Karpas-422 (cell line): ENCODE results near the gene DNAH2. TPM values are rescaled to one million over a fixed set of nuclear protein-coding genes. Genes with fewer than 3 reads are reported as not detected.

Experiments
- DNase-seq: peaks from one replicate; pipeline ENCODE4 v3.0.0-alpha.2; 2015
- H2AFZ ChIP-seq: fragments of 200-600 bp; sonication (generic); 2 replicates; pipeline ENCODE4 v1.6.1; 2014; ENCODE audit warnings: antibody characterized with exemption, low read length, mixed read lengths
- H3K27ac ChIP-seq: fragments of 200-600 bp; sonication (generic); 2 replicates; pipeline ENCODE4 v1.5.1; 2014; ENCODE audit warnings: mild to moderate bottlenecking, low read length, moderate library complexity
- H3K27me3 ChIP-seq: fragments of 200-600 bp; sonication (generic); 2 replicates; pipeline ENCODE4 v1.6.1; 2014; ENCODE audit warnings: low read length, mixed read lengths
- H3K36me3 ChIP-seq: fragments of 200-600 bp; sonication (generic); 2 replicates; pipeline ENCODE4 v1.6.1; 2014; ENCODE audit warnings: low read length, mixed read lengths; ENCODE audit not compliant: insufficient read depth
- H3K4me1 ChIP-seq: fragments of 200-600 bp; sonication (generic); 2 replicates; pipeline ENCODE4 v1.6.1; 2014; ENCODE audit warnings: mild to moderate bottlenecking, low read length, mixed read lengths
- H3K4me2 ChIP-seq: fragments of 200-600 bp; sonication (generic); 2 replicates; pipeline ENCODE4 v1.6.1; 2014; ENCODE audit warnings: low read length, low read depth, mild to moderate bottlenecking; ENCODE audit not compliant: poor library complexity, severe bottlenecking
- H3K4me3 ChIP-seq: fragments of 200-600 bp; sonication (generic); 2 replicates; pipeline ENCODE4 v1.5.1; 2014; ENCODE audit warnings: mild to moderate bottlenecking, antibody characterized with exemption, low read length, mixed read lengths
- H3K79me2 ChIP-seq: fragments of 200-600 bp; sonication (generic); 2 replicates; pipeline ENCODE4 v1.6.1; 2014; ENCODE audit warnings: mild to moderate bottlenecking, low read length, mixed read lengths
- H3K9ac ChIP-seq: fragments of 200-600 bp; sonication (generic); 2 replicates; pipeline ENCODE4 v1.6.0; 2014; ENCODE audit warnings: low read length
- H3K9me2 ChIP-seq: fragments of 200-600 bp; sonication (generic), shearing (Covaris generic); replicated peaks from 2 replicates; pipeline ENCODE4 v1.6.0; 2014; ENCODE audit warnings: mild to moderate bottlenecking, low read length, moderate library complexity; ENCODE audit not compliant: insufficient read depth
- H3K9me3 ChIP-seq: fragments of 300-700, 200-600 bp; sonication (generic); 2 replicates; pipeline ENCODE4 v1.6.1; 2014; ENCODE audit warnings: low read length, mixed read lengths
- H4K20me1 ChIP-seq: fragments of 200-600 bp; sonication (generic); 2 replicates; pipeline ENCODE4 v1.6.1; 2014; ENCODE audit warnings: mild to moderate bottlenecking, antibody characterized with exemption, low read length, low read depth; ENCODE audit not compliant: insufficient read depth
- total RNA-seq: library from RNA; depleted of rRNA; stranded (reverse); fragments of >200 nt; shearing (Covaris generic); gene quantifications from 2 replicates; pipeline ENCODE4 v1.2.3, GENCODE V29; 2014; ENCODE audit warnings: low replicate concordance

Gene DNAH2
- total RNA-seq, 1 experiment from 2014 or later = not detected

DNA sequence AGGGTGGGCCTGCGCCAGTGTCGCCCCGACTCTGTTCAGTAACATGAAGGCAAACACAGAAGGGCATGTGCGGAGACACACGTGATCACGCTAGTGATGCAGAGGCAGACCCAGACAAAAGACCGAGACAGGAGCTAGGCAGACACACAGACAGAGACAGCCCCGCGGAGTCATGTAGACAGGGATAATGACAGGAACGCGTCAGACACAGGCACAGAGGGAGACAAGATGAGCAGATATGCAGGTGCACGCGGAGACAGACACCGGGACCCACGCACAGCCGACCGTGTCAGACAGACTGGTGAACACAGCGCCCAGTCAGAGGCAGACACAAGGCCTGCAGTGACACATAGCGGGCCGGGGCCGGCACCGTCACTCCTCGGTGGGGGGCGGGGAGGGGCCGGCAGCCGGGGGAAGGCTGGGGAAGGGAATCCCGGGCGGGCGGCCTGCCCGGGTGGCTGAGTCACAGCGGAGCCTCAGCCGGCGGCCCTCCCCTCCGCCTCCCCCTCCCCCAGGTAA, 123.9 kb downstream of the DNAH2 start:
- H3K9me3 ChIP-seq = no peaks in the 10 kb centered on the region
- H3K27me3 ChIP-seq = no peaks in the 10 kb centered on the region
- H3K4me3 ChIP-seq = peak overlapping the region; percentile 88
- H3K79me2 ChIP-seq = peaks cover 43% of the 10 kb centered on the region
- peak overlapping the region; percentile 95 for H3K27ac ChIP-seq
- H3K4me1 ChIP-seq = peaks cover 59% of the 10 kb centered on the region
- H3K9me2 ChIP-seq = no peaks in the 10 kb centered on the region
- peak; percentile 84 for DNase-seq
- peak overlapping the region; percentile 92 for H3K9ac ChIP-seq
- peaks cover 8% of the 10 kb centered on the region; the same call in 1 of the 2 replicates for H4K20me1 ChIP-seq
- no peaks in the 10 kb centered on the region; the same call in 1 of the 2 replicates for H3K36me3 ChIP-seq
- peak overlapping the region; percentile 96 for H3K4me2 ChIP-seq
- H2AFZ ChIP-seq = no peak overlapping the region

- no peak overlapping the region for H2AFZ ChIP-seq
- H3K79me2 ChIP-seq = peaks cover 44% of the 10 kb centered on the region
- DNase-seq = peak; percentile 98
These were observed 124.4 kb downstream of the DNAH2 start for GRCh38 chr17:7841915-7842379.

GRCh38 chr17:7842380-7843256, 125.1 kb downstream of the DNAH2 start:
- H4K20me1 ChIP-seq = peaks cover 8% of the 10 kb centered on the region; the same call in 1 of the 2 replicates
- peak overlapping the region; percentile 88 for H3K4me3 ChIP-seq
- H2AFZ ChIP-seq = no peak overlapping the region
- peak; percentile 84 for DNase-seq
- H3K27ac ChIP-seq = peak overlapping the region; percentile 95
- H3K9ac ChIP-seq = peak overlapping the region; percentile 92
- H3K9me3 ChIP-seq = no peaks in the 10 kb centered on the region
- H3K27me3 ChIP-seq = no peaks in the 10 kb centered on the region
- no peaks in the 10 kb centered on the region; the same call in 1 of the 2 replicates for H3K36me3 ChIP-seq
- peaks cover 47% of the 10 kb centered on the region for H3K4me1 ChIP-seq
- peak overlapping the region; percentile 96 for H3K4me2 ChIP-seq
- H3K9me2 ChIP-seq = no peaks in the 10 kb centered on the region
- H3K79me2 ChIP-seq = peaks cover 44% of the 10 kb centered on the region

More at GRCh38 chr17:7841915-7842379, 124.4 kb downstream of the DNAH2 start:
- H3K36me3 ChIP-seq = no peaks in the 10 kb centered on the region; the same call in 1 of the 2 replicates
- H3K9ac ChIP-seq = peak overlapping the region; percentile 92
- H3K27ac ChIP-seq = peak overlapping the region; percentile 95
- H3K4me3 ChIP-seq = peak overlapping the region; percentile 88
- H3K9me2 ChIP-seq = no peaks in the 10 kb centered on the region
- no peaks in the 10 kb centered on the region for H3K9me3 ChIP-seq
- H3K4me2 ChIP-seq = peak overlapping the region; percentile 96
- peaks cover 54% of the 10 kb centered on the region for H3K4me1 ChIP-seq
- no peaks in the 10 kb centered on the region for H3K27me3 ChIP-seq
- peaks cover 8% of the 10 kb centered on the region; the same call in 1 of the 2 replicates for H4K20me1 ChIP-seq

- H3K4me1 ChIP-seq = peaks cover 44% of the 10 kb centered on the region
- H3K4me2 ChIP-seq = peak overlapping the region; percentile 96
- H3K9me3 ChIP-seq = no peaks in the 10 kb centered on the region
- peak overlapping the region; percentile 95 for H3K27ac ChIP-seq
- peaks cover 44% of the 10 kb centered on the region for H3K79me2 ChIP-seq
- no peaks in the 10 kb centered on the region; the same call in 1 of the 2 replicates for H3K36me3 ChIP-seq
- H3K9me2 ChIP-seq = no peaks in the 10 kb centered on the region
- peaks cover 8% of the 10 kb centered on the region; the same call in 1 of the 2 replicates for H4K20me1 ChIP-seq
- H2AFZ ChIP-seq = no peak overlapping the region
- H3K9ac ChIP-seq = peak overlapping the region; percentile 92
- peak; percentile 76 for DNase-seq
- peak overlapping the region; percentile 88 for H3K4me3 ChIP-seq
- no peaks in the 10 kb centered on the region for H3K27me3 ChIP-seq
These were observed 125.7 kb downstream of the DNAH2 start for GRCh38 chr17:7843257-7843535.

DNA sequence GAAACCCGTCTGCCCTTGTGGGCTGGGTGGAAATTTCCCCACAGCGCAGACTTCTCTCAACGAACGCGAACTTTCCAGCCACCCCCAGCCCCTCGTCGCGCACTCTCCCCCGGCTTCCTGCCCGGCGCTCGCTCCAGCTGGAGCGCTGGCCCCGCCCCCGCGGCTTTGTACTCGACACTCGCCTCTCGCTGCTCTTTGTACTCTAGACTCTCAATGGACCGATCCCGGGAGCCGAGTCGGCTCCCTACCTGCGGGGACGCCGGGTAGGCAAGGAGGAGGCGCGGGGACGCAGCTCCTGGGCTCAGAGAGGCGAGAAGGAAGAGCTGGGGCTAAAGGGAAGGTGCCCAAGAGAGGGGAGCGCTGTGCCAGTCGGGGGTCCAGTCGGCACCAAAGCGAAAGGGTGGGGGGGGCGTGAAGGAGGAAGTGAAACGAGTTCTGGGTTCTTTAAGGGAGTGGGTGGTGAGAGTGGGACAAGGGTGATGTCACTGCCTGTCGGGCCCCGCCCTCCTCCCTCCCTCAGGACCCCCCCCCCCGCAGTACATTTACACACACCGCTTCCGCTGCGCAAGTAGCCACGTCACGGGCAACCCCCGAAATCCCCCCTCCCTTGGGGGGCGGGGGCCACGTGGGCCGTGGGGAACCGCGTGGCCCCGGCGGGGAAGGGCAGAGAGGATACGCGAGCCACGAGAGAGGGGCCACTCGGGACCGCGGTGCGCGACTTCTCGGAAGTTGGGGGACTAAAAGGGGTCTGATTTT, 126.2 kb downstream of the DNAH2 start:
- H3K79me2 ChIP-seq = peaks cover 44% of the 10 kb centered on the region

DNA sequence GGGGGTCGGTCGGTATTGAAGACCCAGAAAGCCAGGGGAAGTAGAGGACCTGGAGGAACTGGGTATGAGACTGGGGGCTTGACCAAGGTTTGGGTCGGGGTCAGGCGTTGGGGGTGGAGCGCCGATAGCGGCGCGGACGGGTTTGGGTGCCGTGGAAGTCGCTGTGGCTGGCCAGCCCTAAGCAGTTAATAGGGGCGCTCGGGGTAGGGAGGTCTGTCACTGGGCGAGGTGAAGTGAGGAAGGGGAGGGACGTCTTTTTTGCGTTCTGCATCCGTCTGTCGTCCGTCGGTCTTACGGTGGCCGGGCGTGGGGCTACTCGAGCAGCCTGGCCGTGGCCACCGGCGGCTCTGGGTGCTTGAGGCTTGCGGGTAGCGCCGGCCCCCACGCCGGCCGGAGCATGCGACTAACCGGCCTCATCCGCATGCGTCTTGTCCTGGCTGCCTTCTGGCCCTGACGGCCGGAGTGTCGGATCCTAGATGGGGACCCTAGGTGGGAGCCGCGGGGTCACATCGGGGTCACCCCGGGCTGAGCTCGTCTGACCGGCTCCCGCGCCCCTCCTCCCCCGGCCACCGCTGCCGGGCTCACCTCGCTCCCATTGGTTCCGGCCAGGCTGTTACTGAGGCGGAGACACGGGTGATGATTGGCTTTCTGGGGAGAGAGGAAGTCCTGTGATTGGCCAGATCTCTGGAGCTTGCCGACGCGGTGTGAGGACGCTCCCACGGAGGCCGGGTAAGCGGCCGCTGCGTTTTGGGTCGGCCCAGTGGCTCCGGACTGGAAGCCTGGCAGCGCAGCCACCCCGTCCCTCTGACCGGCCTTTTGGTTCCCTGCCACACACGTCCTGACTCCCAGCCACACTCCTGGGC, 127.0 kb downstream of the DNAH2 start:
- H3K4me1 ChIP-seq = peaks cover 34% of the 10 kb centered on the region
- no peaks in the 10 kb centered on the region; the same call in 1 of the 2 replicates for H3K36me3 ChIP-seq
- no peaks in the 10 kb centered on the region for H3K27me3 ChIP-seq
- H3K27ac ChIP-seq = peak overlapping the region; percentile 95
- H3K9me3 ChIP-seq = no peaks in the 10 kb centered on the region
- peak overlapping the region; percentile 96 for H3K4me2 ChIP-seq
- H2AFZ ChIP-seq = no peak overlapping the region
- H3K9ac ChIP-seq = peak overlapping the region; percentile 92
- H3K9me2 ChIP-seq = no peaks in the 10 kb centered on the region
- DNase-seq = peak; percentile 97
- peak overlapping the region; percentile 88 for H3K4me3 ChIP-seq
- H3K79me2 ChIP-seq = peaks cover 41% of the 10 kb centered on the region
- peaks cover 8% of the 10 kb centered on the region; the same call in 1 of the 2 replicates for H4K20me1 ChIP-seq

More for the DNA sequence above, 126.2 kb downstream of the DNAH2 start:
- DNase-seq = peak; percentile 96
- H3K9me3 ChIP-seq = no peaks in the 10 kb centered on the region
- H3K4me1 ChIP-seq = peaks cover 40% of the 10 kb centered on the region
- peak overlapping the region; percentile 96 for H3K4me2 ChIP-seq
- peaks cover 8% of the 10 kb centered on the region; the same call in 1 of the 2 replicates for H4K20me1 ChIP-seq
- H3K36me3 ChIP-seq = no peaks in the 10 kb centered on the region; the same call in 1 of the 2 replicates
- no peaks in the 10 kb centered on the region for H3K27me3 ChIP-seq
- no peak overlapping the region for H2AFZ ChIP-seq
- peak overlapping the region; percentile 95 for H3K27ac ChIP-seq
- peak overlapping the region; percentile 88 for H3K4me3 ChIP-seq
- peak overlapping the region; percentile 92 for H3K9ac ChIP-seq
- no peaks in the 10 kb centered on the region for H3K9me2 ChIP-seq

- no peak for DNase-seq
- Histone ChIP-seq H3K4me2 (peak overlapping the region; percentile 96), H3K9me2 (no peaks in the 10 kb centered on the region), H2AFZ (no peak overlapping the region), H3K79me2 (peaks cover 33% of the 10 kb centered on the region), H3K4me1 (peaks cover 33% of the 10 kb centered on the region), H4K20me1 (peaks cover 8% of the 10 kb centered on the region; the same call in 1 of the 2 replicates), H3K27me3 (no peaks in the 10 kb centered on the region), H3K9me3 (no peaks in the 10 kb centered on the region), H3K27ac (peak overlapping the region; percentile 55; the same call in 1 of the 2 replicates), H3K9ac (peak overlapping the region; percentile 92), H3K4me3 (peak overlapping the region; percentile 88), H3K36me3 (no peaks in the 10 kb centered on the region; the same call in 1 of the 2 replicates)
These were observed 128.0 kb downstream of the DNAH2 start for GRCh38 chr17:7845359-7846062.
